SK-N-MC (cell line): ENCODE data around the gene CADPS.

ENCODE experiments used
- EZH2 ChIP-seq: fragments of 200-600 bp; sonication (generic); IDR thresholded peaks from one replicate; pipeline ENCODE4 v1.6.1; 2017; ENCODE audit warnings: antibody characterized with exemption
- FOXP2 ChIP-seq: optimal IDR thresholded peaks from 2 replicates; pipeline ENCODE3; 2011; ENCODE audit warnings: mild to moderate bottlenecking, moderate library complexity; ENCODE audit not compliant: insufficient read depth; ENCODE audit errors: extremely low read length, control extremely low read depth
- POLR2AphosphoS5 ChIP-seq: IDR thresholded peaks from 2 replicates; pipeline ENCODE4 v1.6.1; 2012; ENCODE audit warnings: mild to moderate bottlenecking, low read depth, low read length, borderline replicate concordance

- TF ChIP-seq POLR2AphosphoS5 (no peak), FOXP2 (no peak), EZH2 (no peak)
Measured at GRCh38 chr3:62372621-62373041, 502.6 kb downstream of the CADPS start.
